GM21360 (cell line): Measurements from ENCODE around the gene NPNT.

Experiments
- ATAC-seq: cut with Tn5 transposase; IDR thresholded peaks from one replicate; pipeline ENCODE4 v1.9.1; 2021; ENCODE audit warnings: mild to moderate bottlenecking, moderate library complexity; ENCODE audit not compliant: unreplicated experiment

Gene NPNT

DNA sequence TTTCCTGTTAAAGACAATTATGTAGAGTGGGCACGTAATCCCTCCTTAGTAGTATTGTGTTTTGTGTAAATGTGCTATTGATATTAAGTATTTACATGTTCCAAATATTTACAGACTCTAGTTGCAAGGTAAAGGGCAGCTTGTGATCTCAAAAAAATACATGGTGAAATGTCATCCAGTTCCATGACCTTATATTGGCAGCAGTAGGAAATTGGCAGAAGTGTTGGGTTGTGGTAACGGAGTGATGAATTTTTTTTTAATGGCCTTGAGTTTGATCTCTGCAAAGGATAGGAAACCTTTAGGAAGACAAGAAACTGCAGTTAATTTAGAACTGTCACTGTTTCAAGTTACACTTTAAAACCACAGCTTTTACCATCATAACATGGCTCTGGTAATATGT lies 74.3 kb downstream of the NPNT start:
- no peak for ATAC-seq

GRCh38 chr4:105970371-105970770 lies 75.1 kb downstream of the NPNT start:
- ATAC-seq = no peak

- no peak for ATAC-seq
Measured at GRCh38 chr4:105971036-105971435, 75.8 kb downstream of the NPNT start.

GRCh38 chr4:105972946-105973621 lies 77.8 kb downstream of the NPNT start:
- ATAC-seq = no peak

DNA sequence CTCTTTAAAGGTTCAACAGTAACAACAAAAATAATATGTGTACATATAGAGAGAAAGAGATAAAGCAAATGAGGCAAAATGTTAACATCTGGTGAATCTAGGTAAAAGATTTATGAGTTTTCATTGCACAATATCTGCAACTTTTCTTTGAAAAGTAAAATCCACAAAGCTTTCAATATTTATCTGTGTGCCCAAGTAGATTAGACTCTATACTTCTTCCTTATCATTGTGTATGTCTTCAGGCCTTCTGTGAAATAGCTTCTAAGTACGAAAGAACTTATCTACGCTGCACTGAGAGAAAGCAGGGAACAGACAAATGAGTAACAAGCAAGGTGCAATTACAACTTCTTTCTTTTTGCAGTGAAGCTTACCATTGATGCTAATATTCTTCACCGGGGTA lies 81.6 kb downstream of the NPNT start:
- ATAC-seq = no peak

GRCh38 chr4:105978684-105979296 lies 83.5 kb downstream of the NPNT start:
- ATAC-seq = no peak

DNA sequence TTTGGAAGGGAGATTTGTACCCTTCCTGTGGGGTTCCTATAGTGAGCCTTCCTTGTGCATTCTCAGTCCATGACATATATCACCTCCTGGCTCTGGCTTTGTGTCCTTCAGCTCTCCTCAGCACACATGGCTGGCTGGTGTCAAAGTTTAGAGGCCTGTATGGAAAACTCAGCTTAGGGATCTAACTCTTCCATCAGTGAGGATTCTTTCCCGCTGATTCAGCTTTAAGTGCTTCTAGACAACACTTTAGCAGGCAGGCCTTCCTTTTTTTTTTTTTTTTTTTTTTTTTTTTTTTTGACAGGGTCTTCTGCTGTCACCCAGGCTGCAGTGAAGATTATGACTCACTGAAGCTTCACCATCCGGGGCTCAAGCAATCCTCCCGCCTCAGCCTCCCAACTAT lies 84.2 kb downstream of the NPNT start:
- no peak for ATAC-seq

- ATAC-seq = no peak
Measured at GRCh38 chr4:105988671-105989070, 93.4 kb downstream of the NPNT start.

DNA sequence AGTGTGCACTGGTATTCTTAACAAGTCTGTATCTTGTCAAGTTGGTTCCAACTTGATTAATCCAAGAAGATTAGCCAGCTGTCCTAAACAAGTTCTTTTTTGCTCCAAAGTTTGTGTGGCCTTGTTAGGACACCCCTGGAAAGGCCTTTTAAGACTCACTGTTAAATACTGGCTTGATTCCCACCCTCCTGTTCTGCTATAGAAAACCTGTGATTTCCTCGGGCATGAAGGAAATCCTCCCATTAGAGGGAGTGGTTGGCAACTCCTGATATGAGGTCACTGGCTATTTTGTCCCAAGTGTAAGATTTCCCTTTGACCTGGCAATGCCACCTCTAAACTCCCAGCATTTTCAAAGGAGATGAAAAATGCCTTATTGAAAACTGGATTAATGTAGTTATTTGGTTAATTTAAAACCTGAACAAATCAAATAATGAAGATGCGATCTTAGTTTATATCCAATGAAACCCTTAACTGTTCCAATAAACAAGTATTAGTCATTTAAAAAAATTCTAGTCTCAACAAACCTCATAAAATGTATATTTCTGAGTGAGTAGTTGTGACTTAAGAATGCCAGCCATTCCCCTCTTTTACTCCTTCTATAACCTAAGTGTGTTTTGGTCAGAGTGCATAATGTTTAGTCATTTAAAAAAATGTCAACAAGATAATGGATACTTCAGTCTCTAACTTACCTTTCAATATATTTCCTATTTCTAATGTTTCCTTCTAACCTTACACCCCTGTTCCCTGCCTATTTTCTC lies 94.4 kb downstream of the NPNT start:
- ATAC-seq = no peak

DNA sequence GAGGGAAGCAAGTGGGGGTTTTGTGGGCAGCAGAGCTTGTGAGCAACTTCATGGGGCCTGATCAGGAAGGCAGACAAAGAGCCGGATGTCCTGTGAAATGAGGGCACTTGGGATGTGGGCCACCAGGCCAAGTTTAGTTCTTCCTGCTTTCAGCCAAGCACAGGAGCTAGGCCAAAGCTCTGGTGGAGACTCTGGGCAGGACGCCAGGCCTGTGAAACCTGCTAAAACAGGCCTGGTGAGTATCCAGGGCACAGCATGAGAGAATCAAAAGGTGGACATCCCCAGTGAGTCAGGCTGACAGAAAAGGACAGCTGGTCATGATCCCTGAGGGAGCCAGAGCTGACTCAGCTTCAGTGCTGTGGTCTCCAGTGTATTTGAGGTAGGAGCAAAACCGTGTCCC lies 95.7 kb downstream of the NPNT start:
- ATAC-seq = no peak

GRCh38 chr4:105991726-105992125 lies 96.5 kb downstream of the NPNT start:
- ATAC-seq = no peak

- no peak for ATAC-seq
Measured at GRCh38 chr4:105992641-105993305, 97.5 kb downstream of the NPNT start.

- no peak for ATAC-seq
Measured at GRCh38 chr4:105994061-105994460, 98.8 kb downstream of the NPNT start.

- no peak for ATAC-seq
Measured at GRCh38 chr4:105994841-105995501, 99.7 kb downstream of the NPNT start.

DNA sequence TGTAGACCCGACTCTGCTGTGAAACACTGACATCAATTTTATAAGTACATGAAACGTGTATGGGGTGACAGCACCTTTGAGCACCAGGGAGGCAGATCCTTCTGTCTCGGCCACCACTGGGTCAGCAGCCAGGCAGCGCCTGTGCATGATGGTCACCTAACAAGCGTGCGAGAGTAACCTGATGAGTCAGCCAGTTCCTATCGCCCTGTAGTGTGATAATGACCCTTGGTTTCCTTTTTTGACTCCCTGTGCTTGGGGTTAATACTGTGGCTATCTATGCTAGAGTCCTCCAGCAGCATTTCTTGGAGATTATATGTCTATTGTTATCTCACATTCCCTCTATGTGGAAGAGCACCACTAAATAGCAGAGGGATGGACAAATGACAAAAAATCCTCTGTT lies 101.6 kb downstream of the NPNT start:
- no peak for ATAC-seq

- no peak for ATAC-seq
Measured at GRCh38 chr4:105998171-105999063, 103.1 kb downstream of the NPNT start.

- no peak for ATAC-seq
Measured at GRCh38 chr4:106002994-106003393, 107.7 kb downstream of the NPNT start.

DNA sequence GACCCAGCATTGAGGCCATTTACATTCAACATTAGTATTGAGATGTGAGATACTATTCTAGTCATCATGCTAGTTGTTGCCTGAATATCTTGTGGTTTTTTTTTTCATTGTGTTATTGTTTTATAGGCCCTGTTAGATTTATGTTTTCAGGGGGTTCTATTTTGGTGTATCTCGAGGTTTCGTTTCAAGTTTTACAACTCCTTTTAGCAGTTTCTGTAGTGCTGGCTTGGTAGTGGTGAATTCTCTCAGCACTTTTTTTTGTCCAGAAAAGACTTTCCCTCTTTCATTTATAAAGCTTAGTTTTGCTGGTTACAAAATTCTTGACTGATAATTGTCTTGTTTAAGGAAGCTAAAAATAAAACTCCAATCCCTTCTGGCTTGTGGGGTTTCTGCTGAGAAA lies 115.5 kb downstream of the NPNT start:
- ATAC-seq = no peak

DNA sequence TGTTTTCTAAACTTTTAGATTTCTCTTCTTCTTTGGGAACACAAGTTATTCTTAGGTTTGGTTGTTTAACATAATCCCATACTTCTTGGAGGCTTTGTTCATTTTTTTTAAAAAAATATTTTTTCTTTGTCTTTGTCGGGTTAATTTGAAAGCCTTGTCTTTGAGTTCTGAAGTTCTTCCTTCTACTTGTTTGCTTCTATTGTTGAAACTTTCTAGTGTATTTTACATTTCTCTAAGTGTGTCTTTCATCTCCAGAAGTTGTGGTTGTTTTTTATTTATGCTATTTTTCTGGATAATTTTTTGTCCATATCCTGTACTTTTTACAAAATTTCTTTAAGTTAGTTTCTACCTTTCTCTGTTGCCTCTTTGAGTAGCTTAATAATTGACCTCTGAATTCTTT lies 116.1 kb downstream of the NPNT start:
- ATAC-seq = no peak

GRCh38 chr4:106017975-106018374 lies 122.7 kb downstream of the NPNT start:
- no peak for ATAC-seq
